Measurements from ENCODE around the gene SULT4A1. TPM values are rescaled to one million over a fixed set of nuclear protein-coding genes. Genes with fewer than 3 reads are reported as not detected.

Gene SULT4A1
- total RNA-seq, 4 donors from 2014 or later: 0.25 to 0.46 TPM; not detected in 2

- TF ChIP-seq, protein P1, sequence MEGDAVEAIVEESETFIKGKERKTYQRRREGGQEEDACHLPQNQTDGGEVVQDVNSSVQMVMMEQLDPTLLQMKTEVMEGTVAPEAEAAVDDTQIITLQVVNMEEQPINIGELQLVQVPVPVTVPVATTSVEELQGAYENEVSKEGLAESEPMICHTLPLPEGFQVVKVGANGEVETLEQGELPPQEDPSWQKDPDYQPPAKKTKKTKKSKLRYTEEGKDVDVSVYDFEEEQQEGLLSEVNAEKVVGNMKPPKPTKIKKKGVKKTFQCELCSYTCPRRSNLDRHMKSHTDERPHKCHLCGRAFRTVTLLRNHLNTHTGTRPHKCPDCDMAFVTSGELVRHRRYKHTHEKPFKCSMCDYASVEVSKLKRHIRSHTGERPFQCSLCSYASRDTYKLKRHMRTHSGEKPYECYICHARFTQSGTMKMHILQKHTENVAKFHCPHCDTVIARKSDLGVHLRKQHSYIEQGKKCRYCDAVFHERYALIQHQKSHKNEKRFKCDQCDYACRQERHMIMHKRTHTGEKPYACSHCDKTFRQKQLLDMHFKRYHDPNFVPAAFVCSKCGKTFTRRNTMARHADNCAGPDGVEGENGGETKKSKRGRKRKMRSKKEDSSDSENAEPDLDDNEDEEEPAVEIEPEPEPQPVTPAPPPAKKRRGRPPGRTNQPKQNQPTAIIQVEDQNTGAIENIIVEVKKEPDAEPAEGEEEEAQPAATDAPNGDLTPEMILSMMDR (IDR thresholded peaks at IDR 0.05): no peak
- ATAC-seq (ENCODE audit: low FRiP score) (no peak), DNase-seq (ENCODE audit: low spot score) (no peak)
Measured at GRCh38 chr22:43817402-43817801, 44.9 kb downstream of the SULT4A1 start.

- ATAC-seq (ENCODE audit: low FRiP score) (no peak), DNase-seq (ENCODE audit: low spot score) (no peak)
- TF ChIP-seq, protein P1 (IDR thresholded peaks at IDR 0.05): no peak
Measured at GRCh38 chr22:43814264-43814663, 48.0 kb downstream of the SULT4A1 start.

GRCh38 chr22:43812890-43813289 lies 49.4 kb downstream of the SULT4A1 start:
- DNase-seq (ENCODE audit: low spot score): no peak
- ATAC-seq (ENCODE audit: low FRiP score): no peak
- TF ChIP-seq, protein P1 (IDR thresholded peaks at IDR 0.05): no peak

GRCh38 chr22:43812149-43812842 lies 50.0 kb downstream of the SULT4A1 start, which contains the start of gene EFCAB6:
EFCAB6 (minus strand) TSS chr22:43812305; CDS start chr22:43782318, 29,987 bp downstream.
- TF ChIP-seq, protein P1 (IDR thresholded peaks at IDR 0.05): no peak
- DNase-seq (ENCODE audit: low spot score) (peak; percentile 90), ATAC-seq (ENCODE audit: low FRiP score) (peak; percentile 95)

DNA sequence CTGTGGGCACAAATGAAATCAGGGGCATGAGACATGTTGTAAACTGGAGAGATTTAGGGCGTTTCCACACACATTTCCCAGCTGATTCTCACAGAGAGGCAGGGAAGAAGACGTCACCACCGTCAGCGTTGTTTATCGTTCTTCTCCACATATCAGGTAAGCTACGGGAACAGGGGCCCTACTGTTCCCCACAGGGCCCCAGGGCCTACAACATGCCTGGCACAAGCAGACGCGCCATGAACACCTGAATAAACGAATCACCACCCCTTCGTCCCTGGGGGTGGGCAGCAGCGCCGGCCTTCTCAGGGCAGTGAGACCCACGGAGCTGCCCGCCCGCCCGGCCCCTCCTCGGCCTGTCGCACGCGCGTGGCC lies 50.5 kb downstream of the SULT4A1 start:
- no peak for DNase-seq (ENCODE audit: low spot score)
- ATAC-seq (ENCODE audit: low FRiP score): peak; percentile 42
- TF ChIP-seq, protein P1 (IDR thresholded peaks at IDR 0.05): no peak

DNA sequence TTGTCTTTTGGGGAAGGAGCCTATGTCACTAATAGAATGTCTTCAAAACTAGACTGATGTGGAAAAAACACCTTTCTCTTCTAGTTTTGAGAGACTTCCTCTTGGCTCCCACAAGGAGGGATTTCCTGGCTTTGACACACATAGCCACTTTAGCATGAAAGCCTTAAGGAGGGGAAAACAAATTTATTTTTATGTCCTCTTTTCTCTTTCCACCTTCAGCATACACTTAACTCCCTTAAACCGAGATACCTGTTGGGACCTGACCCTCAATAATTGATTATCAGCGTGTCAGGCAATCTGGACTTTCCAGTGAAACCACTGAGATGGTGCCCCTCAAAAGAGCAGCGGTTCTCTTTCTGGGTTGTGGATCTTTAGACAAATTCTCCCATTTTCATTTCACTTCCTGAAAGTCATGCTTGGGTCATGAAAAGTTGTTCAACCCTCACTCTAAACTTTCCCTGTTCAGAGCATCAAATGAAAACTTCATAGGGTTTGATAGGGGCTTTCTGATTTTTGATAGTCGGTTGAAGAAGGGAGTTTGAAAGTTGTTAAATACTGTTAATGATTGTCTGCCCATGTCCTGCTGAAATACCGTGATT lies 59.3 kb downstream of the SULT4A1 start:
- TF ChIP-seq, protein P1 (IDR thresholded peaks at IDR 0.05): no peak
- DNase-seq (ENCODE audit: low spot score) (no peak), ATAC-seq (ENCODE audit: low FRiP score) (no peak)

DNA sequence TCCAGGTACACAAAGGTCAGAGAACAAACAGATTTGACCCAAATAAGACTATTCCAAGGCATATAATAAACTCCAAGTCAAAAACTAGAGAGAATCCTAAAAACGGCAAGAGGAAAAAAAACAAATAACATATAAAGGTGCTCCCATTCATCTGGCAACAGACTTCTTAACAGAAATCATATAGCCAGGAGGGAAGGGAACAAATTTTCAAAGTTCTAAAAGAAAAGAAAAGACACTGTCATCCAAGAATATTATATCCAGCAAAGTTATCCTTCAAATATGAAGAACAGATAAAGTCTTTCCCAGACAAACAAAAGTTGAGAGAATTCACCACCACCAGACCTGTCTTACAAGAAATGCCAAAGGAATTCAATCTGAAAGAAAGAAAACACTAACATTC lies 61.3 kb downstream of the SULT4A1 start:
- TF ChIP-seq, protein P1 (IDR thresholded peaks at IDR 0.05): no peak
- ATAC-seq (ENCODE audit: low FRiP score) (no peak), DNase-seq (ENCODE audit: low spot score) (no peak)
